Adipocyte (in vitro differentiated cells): ENCODE data around the gene LRRC1.
A peak's percentile ranks its signal among the peaks of the same experiment; 100 is the strongest.

Experiments used
- DNase-seq: peaks from one replicate; pipeline ENCODE4 v3.0.0-alpha.2; 2015; ENCODE audit warnings: low read depth
- H3K27me3 ChIP-seq: replicated peaks from 2 replicates; pipeline ENCODE4 v1.7.0; 2013; ENCODE audit warnings: mild to moderate bottlenecking, low read length, moderate library complexity; ENCODE audit not compliant: control insufficient read depth, insufficient read depth
- H3K36me3 ChIP-seq: 2 replicates; pipeline ENCODE4 v1.7.0; 2013; ENCODE audit warnings: low read length, mild to moderate bottlenecking, moderate library complexity; ENCODE audit not compliant: control insufficient read depth, insufficient read depth, severe bottlenecking
- H3K4me1 ChIP-seq: 2 replicates; pipeline ENCODE4 v1.7.0; 2013; ENCODE audit warnings: mild to moderate bottlenecking, low read length, moderate library complexity; ENCODE audit not compliant: control insufficient read depth, insufficient read depth
- H3K4me3 ChIP-seq: 2 replicates; pipeline ENCODE4 v1.7.0; 2013; ENCODE audit warnings: mild to moderate bottlenecking, low read length, moderate library complexity
- H3K9ac ChIP-seq: 2 replicates; pipeline ENCODE4 v1.7.0; 2013; ENCODE audit warnings: mild to moderate bottlenecking, low read length, moderate library complexity
- H3K9me3 ChIP-seq: 2 replicates; pipeline ENCODE4 v1.7.0; 2013; ENCODE audit warnings: mild to moderate bottlenecking, low read length, moderate library complexity; ENCODE audit not compliant: control insufficient read depth

LRRC1 gene

GRCh38 chr6:53815381-53816119 lies 20.7 kb downstream of the LRRC1 start:
- H3K4me3 ChIP-seq = no peak overlapping the region
- no peaks in the 10 kb centered on the region for H3K36me3 ChIP-seq
- H3K9ac ChIP-seq = no peak overlapping the region
- DNase-seq = peak; percentile 49
- H3K4me1 ChIP-seq = peaks cover 11% of the 10 kb centered on the region
- no peaks in the 10 kb centered on the region for H3K9me3 ChIP-seq
- H3K27me3 ChIP-seq = no peaks in the 10 kb centered on the region

GRCh38 chr6:53818858-53819609 lies 24.2 kb downstream of the LRRC1 start:
- no peak overlapping the region for H3K4me3 ChIP-seq
- no peak overlapping the region for H3K9ac ChIP-seq
- no peaks in the 10 kb centered on the region for H3K27me3 ChIP-seq
- H3K36me3 ChIP-seq = no peaks in the 10 kb centered on the region
- no peak for DNase-seq
- H3K9me3 ChIP-seq = no peaks in the 10 kb centered on the region
- H3K4me1 ChIP-seq = peaks cover 11% of the 10 kb centered on the region

GRCh38 chr6:53822401-53823125 lies 27.8 kb downstream of the LRRC1 start:
- Histone ChIP-seq H3K9ac (no peak overlapping the region), H3K9me3 (no peaks in the 10 kb centered on the region), H3K36me3 (no peaks in the 10 kb centered on the region), H3K27me3 (no peaks in the 10 kb centered on the region), H3K4me1 (peaks cover 32% of the 10 kb centered on the region), H3K4me3 (no peak overlapping the region)
- DNase-seq = no peak

GRCh38 chr6:53824714-53825113 lies 29.9 kb downstream of the LRRC1 start:
- Histone ChIP-seq H3K36me3 (no peaks in the 10 kb centered on the region), H3K27me3 (no peaks in the 10 kb centered on the region), H3K4me3 (no peak overlapping the region), H3K9me3 (no peaks in the 10 kb centered on the region), H3K9ac (no peak overlapping the region), H3K4me1 (peaks cover 39% of the 10 kb centered on the region)
- DNase-seq = no peak

- Histone ChIP-seq H3K4me1 (peaks cover 39% of the 10 kb centered on the region), H3K9ac (peak overlapping the region; percentile 0), H3K27me3 (no peaks in the 10 kb centered on the region), H3K36me3 (no peaks in the 10 kb centered on the region), H3K9me3 (no peaks in the 10 kb centered on the region), H3K4me3 (peak overlapping the region; percentile 46)
- no peak for DNase-seq
Measured at GRCh38 chr6:53825532-53826321, 30.9 kb downstream of the LRRC1 start.

GRCh38 chr6:53827531-53827930 lies 32.7 kb downstream of the LRRC1 start:
- DNase-seq = no peak
- Histone ChIP-seq H3K36me3 (no peaks in the 10 kb centered on the region), H3K4me1 (peaks cover 39% of the 10 kb centered on the region), H3K4me3 (no peak overlapping the region), H3K9ac (no peak overlapping the region), H3K9me3 (no peaks in the 10 kb centered on the region), H3K27me3 (no peaks in the 10 kb centered on the region)

GRCh38 chr6:53828215-53828614 lies 33.4 kb downstream of the LRRC1 start:
- Histone ChIP-seq H3K36me3 (no peaks in the 10 kb centered on the region), H3K4me3 (no peak overlapping the region), H3K9me3 (no peaks in the 10 kb centered on the region), H3K27me3 (no peaks in the 10 kb centered on the region), H3K4me1 (peaks cover 39% of the 10 kb centered on the region), H3K9ac (no peak overlapping the region)
- DNase-seq = no peak

GRCh38 chr6:53828966-53829697 lies 34.3 kb downstream of the LRRC1 start:
- no peak for DNase-seq
- no peaks in the 10 kb centered on the region for H3K9me3 ChIP-seq
- H3K36me3 ChIP-seq = no peaks in the 10 kb centered on the region
- peaks cover 39% of the 10 kb centered on the region for H3K4me1 ChIP-seq
- H3K4me3 ChIP-seq = no peak overlapping the region
- H3K9ac ChIP-seq = no peak overlapping the region
- no peaks in the 10 kb centered on the region for H3K27me3 ChIP-seq

GRCh38 chr6:53829698-53830221 lies 35.0 kb downstream of the LRRC1 start:
- Histone ChIP-seq H3K9me3 (no peaks in the 10 kb centered on the region), H3K36me3 (no peaks in the 10 kb centered on the region), H3K9ac (no peak overlapping the region), H3K27me3 (no peaks in the 10 kb centered on the region), H3K4me1 (peaks cover 35% of the 10 kb centered on the region), H3K4me3 (no peak overlapping the region)
- no peak for DNase-seq

- H3K9ac ChIP-seq = no peak overlapping the region
- H3K27me3 ChIP-seq = no peaks in the 10 kb centered on the region
- DNase-seq = no peak
- H3K4me1 ChIP-seq = peaks cover 29% of the 10 kb centered on the region
- no peaks in the 10 kb centered on the region for H3K36me3 ChIP-seq
- no peak overlapping the region for H3K4me3 ChIP-seq
- no peaks in the 10 kb centered on the region for H3K9me3 ChIP-seq
Measured at GRCh38 chr6:53830366-53830765, 35.6 kb downstream of the LRRC1 start.
